Omental fat pad (tissue), 4 donors: ENCODE data around the gene NEIL3. TPM values are rescaled to one million over a fixed set of nuclear protein-coding genes. Genes with fewer than 3 reads are reported as not detected.

ENCODE experiments used
- ATAC-seq: fragments of 150-250 bp; one replicate; pipeline ENCODE4 v1.9.1; 2016; ENCODE audit warnings: mild to moderate bottlenecking, moderate library complexity; ENCODE audit not compliant: low FRiP score
- DNase-seq: peaks from one replicate; pipeline ENCODE4 v3.0.0-alpha.2; 2019; ENCODE audit warnings: low spot score
- total RNA-seq, 4 donors: library from RNA; depleted of rRNA; stranded (reverse); fragments of >200 nt; gene quantifications; one replicate each; pipeline ENCODE4 v1.1.0, GENCODE V29; 2016
- TF ChIP-seq, protein P1 (sequence below), 3 donors: fragments of 450-650 bp; IDR thresholded peaks; one replicate each; pipeline ENCODE4 v1.5.1; 2016 to 2017; ENCODE audit warnings: antibody characterized with exemption in 3 of 3, mild to moderate bottlenecking in 3 of 3, moderate library complexity in 2 of 3

NEIL3 gene
- total RNA-seq, 4 donors from 2014 or later: 0.96 TPM; not detected in 3

DNA sequence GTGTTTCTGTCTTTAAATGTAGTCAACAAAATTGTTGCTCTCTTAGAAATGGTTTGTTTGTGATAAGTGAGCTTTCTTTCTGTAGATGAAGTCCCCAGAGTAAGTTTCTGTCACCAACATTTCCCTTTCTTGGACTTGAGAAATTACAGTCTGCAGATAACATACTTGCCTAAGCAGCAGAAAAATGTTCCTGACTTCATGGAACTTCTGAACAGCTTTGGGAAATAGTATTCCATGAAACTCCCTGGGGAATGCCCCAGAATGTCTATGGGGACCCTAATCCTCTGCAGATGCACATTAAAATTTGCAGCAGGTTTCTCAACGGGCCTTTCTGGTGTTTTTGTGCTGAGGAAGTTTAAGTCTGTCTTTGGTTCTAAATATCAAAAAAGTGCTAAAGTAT, 38.6 kb upstream of the NEIL3 start:
- TF ChIP-seq, protein P1, sequence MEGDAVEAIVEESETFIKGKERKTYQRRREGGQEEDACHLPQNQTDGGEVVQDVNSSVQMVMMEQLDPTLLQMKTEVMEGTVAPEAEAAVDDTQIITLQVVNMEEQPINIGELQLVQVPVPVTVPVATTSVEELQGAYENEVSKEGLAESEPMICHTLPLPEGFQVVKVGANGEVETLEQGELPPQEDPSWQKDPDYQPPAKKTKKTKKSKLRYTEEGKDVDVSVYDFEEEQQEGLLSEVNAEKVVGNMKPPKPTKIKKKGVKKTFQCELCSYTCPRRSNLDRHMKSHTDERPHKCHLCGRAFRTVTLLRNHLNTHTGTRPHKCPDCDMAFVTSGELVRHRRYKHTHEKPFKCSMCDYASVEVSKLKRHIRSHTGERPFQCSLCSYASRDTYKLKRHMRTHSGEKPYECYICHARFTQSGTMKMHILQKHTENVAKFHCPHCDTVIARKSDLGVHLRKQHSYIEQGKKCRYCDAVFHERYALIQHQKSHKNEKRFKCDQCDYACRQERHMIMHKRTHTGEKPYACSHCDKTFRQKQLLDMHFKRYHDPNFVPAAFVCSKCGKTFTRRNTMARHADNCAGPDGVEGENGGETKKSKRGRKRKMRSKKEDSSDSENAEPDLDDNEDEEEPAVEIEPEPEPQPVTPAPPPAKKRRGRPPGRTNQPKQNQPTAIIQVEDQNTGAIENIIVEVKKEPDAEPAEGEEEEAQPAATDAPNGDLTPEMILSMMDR (IDR thresholded peaks at IDR 0.05): no peak
- ATAC-seq (no peak), DNase-seq (no peak)

DNA sequence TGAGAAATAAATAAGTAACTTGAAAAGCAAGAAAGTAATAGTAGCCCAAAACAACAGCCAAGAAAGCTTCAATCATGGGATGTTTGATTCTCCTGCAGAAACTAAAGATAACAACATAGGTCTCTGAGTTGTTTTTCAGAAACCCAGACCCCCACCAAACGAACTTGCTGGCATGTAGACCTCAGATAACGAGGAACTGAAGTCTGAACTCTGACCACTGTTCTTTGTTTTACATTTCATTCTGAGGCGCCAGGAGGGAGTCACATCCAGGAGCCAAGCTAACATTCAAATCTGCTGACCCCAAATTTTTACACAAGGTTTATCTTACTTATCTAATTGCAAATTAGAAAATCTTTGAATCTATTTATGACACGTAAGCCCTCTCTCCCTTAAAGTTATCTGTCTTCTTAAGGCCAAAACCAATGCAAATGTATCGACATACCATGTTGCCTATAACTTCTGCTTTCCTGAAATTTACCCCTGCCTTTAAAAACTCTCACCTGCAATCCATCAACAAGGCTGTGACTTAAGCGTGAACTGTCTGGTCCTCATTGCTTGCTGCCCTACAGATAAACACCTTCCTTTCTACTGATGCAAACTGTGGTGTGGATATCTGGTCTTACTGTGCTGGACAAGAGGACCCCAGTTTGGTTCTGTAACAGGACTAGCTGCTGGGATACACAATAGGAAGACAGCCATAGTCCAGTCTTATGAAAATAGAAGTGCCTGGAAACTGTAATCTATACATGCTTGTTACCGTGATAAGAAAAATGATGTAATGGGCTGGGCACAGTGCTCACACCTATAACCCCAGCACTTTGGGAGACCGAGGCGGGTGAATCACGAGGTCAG, 37.5 kb upstream of the NEIL3 start:
- ATAC-seq: no peak
- TF ChIP-seq, protein P1 (IDR thresholded peaks at IDR 0.05): no peak
- no peak for DNase-seq

DNA sequence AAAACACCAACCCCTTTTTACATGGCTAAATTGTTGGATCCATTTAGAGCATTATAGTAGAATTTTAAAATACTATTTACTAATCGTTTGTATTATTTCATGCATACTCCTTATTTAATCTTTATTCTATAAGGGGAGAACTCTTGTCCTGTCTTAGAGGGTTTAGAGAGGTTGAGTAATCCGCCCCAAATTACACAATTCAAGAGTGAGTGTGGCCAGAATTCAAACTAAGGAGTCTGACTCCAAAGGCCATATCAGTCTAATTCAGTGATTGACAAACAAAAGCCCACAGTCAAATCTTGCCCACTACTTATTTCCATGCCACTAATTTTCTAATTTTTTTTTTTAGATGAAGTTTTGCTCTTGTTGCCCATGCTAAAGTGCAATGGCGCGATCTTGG, 33.7 kb upstream of the NEIL3 start:
- ATAC-seq: no peak

DNA sequence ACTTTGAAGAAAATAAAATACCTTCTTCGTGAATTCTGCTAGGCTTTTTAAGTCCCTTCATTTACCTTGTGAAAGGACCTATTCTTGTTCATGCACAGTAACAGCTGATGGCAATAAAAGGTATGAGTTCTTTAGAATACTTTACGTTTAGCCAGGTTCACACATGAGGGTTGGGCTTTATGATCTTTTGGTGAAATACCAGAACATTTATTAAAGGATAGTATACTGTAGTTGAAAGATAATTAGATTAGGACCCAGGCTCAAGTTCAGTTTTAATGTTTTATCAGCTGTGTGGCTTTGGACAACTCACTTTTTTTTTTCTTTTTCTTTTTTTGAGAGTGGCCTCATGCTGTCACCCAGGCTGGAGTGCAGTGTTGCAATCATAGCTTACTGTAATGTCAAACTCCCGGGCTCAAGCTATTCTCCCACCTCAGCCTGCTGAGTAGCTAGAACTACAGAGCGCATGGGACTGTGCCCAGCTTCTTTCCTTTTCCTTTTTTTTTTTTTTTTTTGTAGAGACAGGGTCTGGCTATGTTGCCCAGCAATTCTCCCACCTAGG, 28.2 kb upstream of the NEIL3 start:
- TF ChIP-seq, protein P1 (IDR thresholded peaks at IDR 0.05): no peak
- ATAC-seq (no peak), DNase-seq (no peak)

More for the DNA sequence above, 33.7 kb upstream of the NEIL3 start:
- TF ChIP-seq, protein P1 (IDR thresholded peaks at IDR 0.05): no peak
- DNase-seq: no peak

DNA sequence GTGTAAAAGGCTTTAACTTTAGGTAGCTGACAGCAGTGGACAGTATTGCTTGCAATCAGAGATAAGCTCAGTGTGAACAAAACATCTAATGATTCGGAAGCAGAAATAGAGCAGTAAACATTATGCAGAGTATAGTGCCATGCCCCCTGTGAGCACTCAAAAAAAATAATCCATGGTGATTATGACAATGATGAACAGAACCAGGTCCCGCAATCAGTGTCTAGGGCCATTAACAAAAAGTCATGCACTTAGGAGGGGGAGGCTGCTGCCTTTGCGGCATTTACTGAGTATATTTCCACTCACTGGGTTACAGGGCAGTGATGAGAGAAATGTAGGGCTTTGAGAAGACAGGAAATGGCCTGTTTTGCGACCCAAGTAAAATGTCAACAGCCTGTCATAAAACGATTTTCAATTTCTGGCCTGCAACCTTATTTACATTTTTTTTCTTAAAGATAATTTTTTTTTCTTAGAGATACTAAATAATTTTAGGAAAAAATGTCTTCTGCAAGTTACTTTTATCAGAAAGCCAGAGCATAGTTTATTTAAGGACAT, 27.3 kb upstream of the NEIL3 start:
- ATAC-seq (no peak), DNase-seq (no peak)
- TF ChIP-seq, protein P1 (IDR thresholded peaks at IDR 0.05): no peak

DNA sequence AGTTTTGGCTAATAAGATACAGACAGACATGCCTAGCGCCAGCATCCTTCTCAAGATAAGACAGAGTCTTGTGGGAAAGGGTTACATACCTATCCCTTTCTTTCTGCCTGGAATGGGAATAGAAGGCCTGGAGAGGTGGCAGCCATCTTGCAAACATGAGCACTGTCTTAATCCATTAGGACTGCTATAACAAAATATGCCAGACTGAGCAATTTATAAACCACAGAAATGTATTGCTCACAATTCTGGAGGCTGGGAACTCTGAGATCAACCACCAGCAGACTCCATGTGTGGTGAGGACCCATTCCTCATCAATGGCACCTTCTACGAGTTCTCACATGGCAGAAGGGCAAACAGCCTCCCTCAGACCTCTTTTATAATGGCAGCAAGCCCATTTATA, 26.5 kb upstream of the NEIL3 start:
- TF ChIP-seq, protein P1 (IDR thresholded peaks at IDR 0.05): no peak
- DNase-seq (no peak), ATAC-seq (no peak)
